CD4-positive, alpha-beta T cell treated with Interleukin-2 at 100 ng/mL for 4 hours (primary cell): ENCODE results near the gene OR4D9.
A peak's percentile ranks its signal among the peaks of the same experiment; 100 is the strongest.

Source experiments
- DNase-seq: peaks from one replicate; pipeline ENCODE4 v3.0.0-alpha.2; 2020; ENCODE audit warnings: low spot score

The OR4D9 gene

GRCh38 chr11:59550842-59551658, 39.7 kb downstream of the OR4D9 start:
- DNase-seq = peak; percentile 83

- no peak for DNase-seq
Observed at GRCh38 chr11:59551659-59552521, 40.6 kb downstream of the OR4D9 start.

GRCh38 chr11:59552844-59553243, 41.5 kb downstream of the OR4D9 start:
- no peak for DNase-seq

DNA sequence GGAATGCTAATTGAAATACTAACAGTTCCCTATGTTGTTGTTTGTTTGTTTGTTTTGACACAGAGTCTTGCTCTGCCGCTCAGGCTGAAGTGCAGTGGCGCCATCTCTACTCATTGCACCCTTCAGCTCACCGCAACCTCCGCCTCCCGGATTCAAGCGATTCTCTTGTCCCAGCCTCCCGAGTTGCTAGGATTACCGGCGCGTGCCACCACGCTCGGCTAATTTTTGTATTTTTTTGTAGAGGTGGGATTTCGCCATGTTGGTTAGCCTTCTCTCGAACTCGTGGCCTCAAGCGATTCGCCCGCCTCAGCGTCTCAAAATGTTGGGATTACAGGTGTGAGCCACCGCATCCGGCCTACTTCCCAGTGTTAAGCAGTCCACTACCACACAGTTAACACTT, 42.0 kb downstream of the OR4D9 start:
- DNase-seq = no peak

- no peak for DNase-seq
Observed at GRCh38 chr11:59555601-59556114, 44.3 kb downstream of the OR4D9 start.

DNA sequence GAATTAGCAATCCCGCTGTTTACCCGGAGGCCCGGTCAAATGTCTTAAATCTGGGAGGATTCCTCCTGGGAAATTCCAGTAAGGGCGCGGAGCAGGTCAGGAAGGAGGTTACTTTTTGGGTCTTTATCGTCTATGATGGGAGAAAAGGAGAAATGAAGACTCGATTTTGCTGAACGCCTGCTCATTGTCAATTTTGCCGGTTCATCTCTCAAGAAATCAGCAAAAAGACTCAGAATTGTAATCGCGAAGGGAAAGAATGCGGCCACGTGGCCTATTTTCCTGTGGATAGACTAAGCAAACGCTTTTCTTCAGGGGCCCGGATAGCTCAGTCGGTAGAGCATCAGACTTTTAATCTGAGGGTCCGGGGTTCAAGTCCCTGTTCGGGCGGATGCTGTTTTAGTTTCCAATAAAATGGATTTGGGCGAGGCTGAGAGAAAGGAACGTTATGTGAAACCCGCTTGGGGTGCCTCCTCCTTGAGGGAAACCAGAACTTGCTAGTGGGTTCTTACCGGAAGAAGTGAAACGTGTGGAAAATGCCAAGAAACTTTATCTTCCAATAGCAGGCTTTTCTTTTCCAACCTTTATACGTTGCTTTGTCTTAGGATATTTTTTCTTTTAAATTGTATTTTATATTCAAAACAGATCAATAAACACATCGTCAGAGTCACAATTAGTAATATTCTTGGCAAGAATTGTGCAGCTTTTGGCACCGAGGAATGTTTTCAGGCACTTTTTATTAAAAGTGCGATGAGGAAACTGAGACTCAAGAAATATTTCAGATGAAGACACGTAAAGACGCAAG, 45.0 kb downstream of the OR4D9 start:
- peak; percentile 56 for DNase-seq

GRCh38 chr11:59556917-59557348, 45.6 kb downstream of the OR4D9 start:
- no peak for DNase-seq

GRCh38 chr11:59558270-59558643, 46.9 kb downstream of the OR4D9 start:
- no peak for DNase-seq

DNA sequence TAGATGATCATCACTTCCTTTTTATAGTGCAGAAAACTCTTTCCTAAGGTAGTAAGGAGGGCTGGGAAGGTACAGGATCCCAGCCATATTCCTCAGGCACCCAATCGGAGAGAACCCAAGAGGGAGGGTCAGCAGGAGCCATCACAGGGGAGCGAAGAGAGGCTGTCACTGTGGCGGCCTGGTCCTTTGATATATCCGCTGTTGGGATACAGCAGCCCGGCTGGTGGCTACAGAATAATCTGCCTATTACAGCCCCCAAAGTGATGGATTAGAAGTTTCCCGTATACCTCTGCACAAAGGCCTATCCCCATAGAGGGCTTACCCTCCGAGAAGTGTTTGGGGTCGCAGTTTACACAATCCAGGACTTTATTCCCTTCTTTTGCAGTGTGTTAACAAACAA, 48.5 kb downstream of the OR4D9 start:
- DNase-seq = no peak

- DNase-seq = peak; percentile 78
Observed at GRCh38 chr11:59560290-59560701, 49.0 kb downstream of the OR4D9 start.

- peak; percentile 82 for DNase-seq
Observed at GRCh38 chr11:59560702-59561473, 49.5 kb downstream of the OR4D9 start.

DNA sequence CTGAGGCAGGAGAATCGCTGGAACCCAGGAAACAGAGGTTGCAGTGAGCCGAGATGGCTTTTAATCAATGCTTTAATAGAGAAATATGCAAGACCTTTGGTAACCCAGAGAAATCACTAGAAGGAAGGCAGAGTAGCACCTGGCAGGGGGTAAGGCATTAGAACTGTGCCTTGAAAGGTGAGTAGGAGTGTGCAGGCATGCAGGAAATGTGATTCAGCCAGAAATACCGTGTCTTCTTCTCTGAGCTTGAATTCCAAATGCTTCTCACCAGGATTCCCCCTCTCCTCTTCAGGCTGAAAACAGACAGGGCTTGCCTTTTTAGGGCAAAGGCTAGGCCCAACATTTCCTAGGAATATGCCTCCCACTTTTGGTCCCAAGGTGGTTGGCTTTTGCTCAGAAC, 51.0 kb downstream of the OR4D9 start:
- DNase-seq = no peak
